KMS-11 (cell line): Measurements from ENCODE around the gene SNX12.

Experiments
- H2AFZ ChIP-seq: fragments of 200-600 bp; sonication (generic); 2 replicates; pipeline ENCODE4 v1.6.1; 2016; ENCODE audit warnings: antibody characterized with exemption, mixed run types, low read depth
- H3K27ac ChIP-seq: fragments of 200-600 bp; sonication (generic); 2 replicates; pipeline ENCODE4 v1.6.1; 2016; ENCODE audit warnings: mild to moderate bottlenecking, mixed run types
- H3K27me3 ChIP-seq: fragments of 200-600 bp; sonication (generic); 2 replicates; pipeline ENCODE4 v1.6.1; 2017; ENCODE audit warnings: mild to moderate bottlenecking, low read depth, mixed run types, moderate library complexity; ENCODE audit not compliant: insufficient read depth
- H3K36me3 ChIP-seq: fragments of 200-600 bp; sonication (generic); 2 replicates; pipeline ENCODE4 v1.6.1; 2017; ENCODE audit warnings: mild to moderate bottlenecking, mixed run types; ENCODE audit not compliant: insufficient read depth
- H3K4me1 ChIP-seq: fragments of 200-600 bp; sonication (generic); 2 replicates; pipeline ENCODE4 v1.6.1; 2016; ENCODE audit warnings: mild to moderate bottlenecking, low read depth, mixed run types; ENCODE audit not compliant: poor library complexity, severe bottlenecking
- H3K4me2 ChIP-seq: fragments of 200-600 bp; sonication (generic); 2 replicates; pipeline ENCODE4 v1.7.0; 2016; ENCODE audit warnings: mild to moderate bottlenecking, mixed run types
- H3K4me3 ChIP-seq: fragments of 200-600 bp; sonication (generic); IDR thresholded peaks from 2 replicates; pipeline ENCODE4 v1.6.1; 2017; ENCODE audit warnings: low read depth, low read length, mixed read lengths; ENCODE audit not compliant: insufficient read depth
- H3K79me2 ChIP-seq: fragments of 200-600 bp; sonication (generic); 2 replicates; pipeline ENCODE4 v1.6.1; 2016; ENCODE audit warnings: low read depth, mixed run types; ENCODE audit not compliant: insufficient read depth
- H3K9ac ChIP-seq: fragments of 200-600 bp; sonication (generic); 2 replicates; pipeline ENCODE4 v1.6.1; 2016; ENCODE audit warnings: mild to moderate bottlenecking, mixed run types
- H4K20me1 ChIP-seq: fragments of 200-600 bp; sonication (generic); 2 replicates; pipeline ENCODE4 v1.6.1; 2016; ENCODE audit warnings: mild to moderate bottlenecking, mixed run types; ENCODE audit not compliant: insufficient read depth
- TF ChIP-seq, protein P1 (sequence below): fragments of 200-600 bp; sonication (generic); conservative IDR thresholded peaks from 2 replicates; pipeline ENCODE4 v1.6.1; 2017; ENCODE audit warnings: low read depth, mild to moderate bottlenecking, antibody characterized with exemption, low read length, moderate library complexity, mixed read lengths

Gene SNX12

GRCh38 chrX:71070531-71070930, 2.4 kb upstream of the SNX12 start:
- H3K4me3 ChIP-seq, result no peak overlapping the region
- H3K79me2 ChIP-seq, result peaks cover 12% of the 10 kb centered on the region; the same call in 1 of the 2 replicates
- no peaks in the 10 kb centered on the region for H4K20me1 ChIP-seq
- TF ChIP-seq, protein P1, sequence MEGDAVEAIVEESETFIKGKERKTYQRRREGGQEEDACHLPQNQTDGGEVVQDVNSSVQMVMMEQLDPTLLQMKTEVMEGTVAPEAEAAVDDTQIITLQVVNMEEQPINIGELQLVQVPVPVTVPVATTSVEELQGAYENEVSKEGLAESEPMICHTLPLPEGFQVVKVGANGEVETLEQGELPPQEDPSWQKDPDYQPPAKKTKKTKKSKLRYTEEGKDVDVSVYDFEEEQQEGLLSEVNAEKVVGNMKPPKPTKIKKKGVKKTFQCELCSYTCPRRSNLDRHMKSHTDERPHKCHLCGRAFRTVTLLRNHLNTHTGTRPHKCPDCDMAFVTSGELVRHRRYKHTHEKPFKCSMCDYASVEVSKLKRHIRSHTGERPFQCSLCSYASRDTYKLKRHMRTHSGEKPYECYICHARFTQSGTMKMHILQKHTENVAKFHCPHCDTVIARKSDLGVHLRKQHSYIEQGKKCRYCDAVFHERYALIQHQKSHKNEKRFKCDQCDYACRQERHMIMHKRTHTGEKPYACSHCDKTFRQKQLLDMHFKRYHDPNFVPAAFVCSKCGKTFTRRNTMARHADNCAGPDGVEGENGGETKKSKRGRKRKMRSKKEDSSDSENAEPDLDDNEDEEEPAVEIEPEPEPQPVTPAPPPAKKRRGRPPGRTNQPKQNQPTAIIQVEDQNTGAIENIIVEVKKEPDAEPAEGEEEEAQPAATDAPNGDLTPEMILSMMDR, result no peak
- no peaks in the 10 kb centered on the region for H3K36me3 ChIP-seq
- no peak overlapping the region for H3K27ac ChIP-seq
- no peak overlapping the region for H3K4me2 ChIP-seq
- no peak overlapping the region for H2AFZ ChIP-seq
- peaks cover 11% of the 10 kb centered on the region for H3K4me1 ChIP-seq
- H3K9ac ChIP-seq, result no peak overlapping the region
- H3K27me3 ChIP-seq, result no peaks in the 10 kb centered on the region

DNA sequence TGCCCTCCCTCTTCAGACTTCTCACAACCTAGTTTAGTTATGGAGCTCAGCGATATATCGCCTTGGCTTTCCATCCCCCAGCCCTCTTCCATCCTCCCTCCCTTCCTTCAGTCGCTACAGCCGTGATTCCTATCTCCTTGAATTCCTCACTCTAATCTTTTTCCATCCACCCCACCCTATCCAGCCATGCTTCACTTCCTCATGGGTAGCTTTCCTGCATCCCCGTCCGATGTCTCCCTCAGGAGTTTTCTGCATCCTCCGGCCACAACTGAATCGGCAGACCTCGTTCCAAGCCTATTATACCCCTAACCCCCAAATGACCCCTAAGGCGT, 456 bp downstream of the SNX12 start:
- Histone ChIP-seq H3K4me2 (peak overlapping the region; percentile 94), H3K4me3 (peak overlapping the region; percentile 47), H3K27me3 (no peaks in the 10 kb centered on the region), H3K27ac (no peak overlapping the region; the same call in 1 of the 2 replicates), H3K4me1 (peaks cover 11% of the 10 kb centered on the region), H3K36me3 (no peaks in the 10 kb centered on the region), H3K9ac (peak overlapping the region; percentile 47; the same call in 1 of the 2 replicates), H2AFZ (peak overlapping the region; percentile 71; the same call in 1 of the 2 replicates), H4K20me1 (no peaks in the 10 kb centered on the region), H3K79me2 (peaks cover 20% of the 10 kb centered on the region)
- TF ChIP-seq, protein P1, result no peak

GRCh38 chrX:71067089-71067488, 1.0 kb downstream of the SNX12 start:
- TF ChIP-seq, protein P1, result no peak
- H3K27ac ChIP-seq, result no peak overlapping the region
- 0 out of 2 replicates have a peak overlapping the region, but pooled peaks have one; percentile 71 for H2AFZ ChIP-seq
- H3K79me2 ChIP-seq, result peaks cover 20% of the 10 kb centered on the region
- no peaks in the 10 kb centered on the region for H3K36me3 ChIP-seq
- H4K20me1 ChIP-seq, result no peaks in the 10 kb centered on the region
- H3K4me3 ChIP-seq, result peak overlapping the region; percentile 7
- H3K4me2 ChIP-seq, result peak overlapping the region; percentile 94
- H3K9ac ChIP-seq, result peak overlapping the region; percentile 47; the same call in 1 of the 2 replicates
- H3K4me1 ChIP-seq, result peaks cover 11% of the 10 kb centered on the region
- H3K27me3 ChIP-seq, result no peaks in the 10 kb centered on the region

- H3K36me3 ChIP-seq, result no peaks in the 10 kb centered on the region
- no peak overlapping the region for H3K4me2 ChIP-seq
- peaks cover 8% of the 10 kb centered on the region; the same call in 1 of the 2 replicates for H3K79me2 ChIP-seq
- no peak overlapping the region for H3K4me3 ChIP-seq
- no peaks in the 10 kb centered on the region for H4K20me1 ChIP-seq
- no peaks in the 10 kb centered on the region for H3K27me3 ChIP-seq
- no peaks in the 10 kb centered on the region for H3K4me1 ChIP-seq
- H3K27ac ChIP-seq, result no peak overlapping the region
- TF ChIP-seq, protein P1, result no peak
- no peak overlapping the region for H2AFZ ChIP-seq
- H3K9ac ChIP-seq, result no peak overlapping the region
Observed at GRCh38 chrX:71060127-71060526, 8.0 kb downstream of the SNX12 start.
